Duodenal mucosa (tissue), 2 donors: Measurements from ENCODE around the gene GAL3ST1.
"Not testable (repeated sequence)": the region's sequence is repeated elsewhere in the genome, so short reads cannot be mapped to it uniquely, and the experiment has no call there.

ENCODE experiments used
- H3K27ac ChIP-seq: one replicate; pipeline ENCODE4 v1.7.0; 2013; ENCODE audit warnings: low read depth, low read length
- H3K27me3 ChIP-seq, 2 donors: one replicate each; pipeline ENCODE4 v1.7.0; 2013; ENCODE audit warnings: low read length in 2 of 2, control low read depth in 1 of 2; ENCODE audit not compliant: insufficient read depth in 2 of 2, control insufficient read depth in 1 of 2
- H3K36me3 ChIP-seq, 2 donors: one replicate each; pipeline ENCODE4 v1.7.0; 2013; ENCODE audit warnings: low read length in 2 of 2, control low read depth in 1 of 2; ENCODE audit not compliant: insufficient read depth in 2 of 2, control insufficient read depth in 1 of 2
- H3K4me1 ChIP-seq, 2 donors: one replicate each; pipeline ENCODE4 v1.7.0; 2013; ENCODE audit warnings: low read length in 2 of 2, control low read depth in 1 of 2; ENCODE audit not compliant: insufficient read depth in 2 of 2, control insufficient read depth in 1 of 2
- H3K4me3 ChIP-seq, 2 donors: one replicate each; pipeline ENCODE4 v1.7.0; 2013; ENCODE audit warnings: low read length in 2 of 2, low read depth in 1 of 2
- H3K9ac ChIP-seq, 2 donors: one replicate each; pipeline ENCODE4 v1.7.0; 2013; ENCODE audit warnings: low read length in 2 of 2, low read depth in 1 of 2
- H3K9me3 ChIP-seq, 2 donors: one replicate each; pipeline ENCODE4 v1.7.0; 2013; ENCODE audit warnings: low read length in 2 of 2, control low read depth in 1 of 2; ENCODE audit not compliant: control insufficient read depth in 1 of 2

GAL3ST1 gene

GRCh38 chr22:30541511-30541910 lies 33.0 kb downstream of the GAL3ST1 start:
- H3K9me3 ChIP-seq, H3K4me1 ChIP-seq, H3K27ac ChIP-seq, H3K4me3 ChIP-seq, H3K9ac ChIP-seq, H3K36me3 ChIP-seq: not testable (repeated sequence)
- H3K27me3 ChIP-seq: peaks cover 21 to 22% of the 10 kb centered on the region in 2 donors

- Histone ChIP-seq H3K9me3 (no peaks in the 10 kb centered on the region), H3K27ac (no peak overlapping the region), H3K36me3 (no peaks in the 10 kb centered on the region), H3K27me3 (peaks cover 21 to 22% of the 10 kb centered on the region in 2 donors), H3K4me1 (no peaks in the 10 kb centered on the region), H3K9ac (no peak overlapping the region), H3K4me3 (no peak overlapping the region)
Observed at GRCh38 chr22:30539368-30539767, 35.1 kb downstream of the GAL3ST1 start.

- H3K27me3 ChIP-seq: peaks cover 14 to 15% of the 10 kb centered on the region in 2 donors
- no peaks in the 10 kb centered on the region for H3K4me1 ChIP-seq
- no peaks in the 10 kb centered on the region for H3K9me3 ChIP-seq
- no peaks in the 10 kb centered on the region for H3K36me3 ChIP-seq
- H3K4me3 ChIP-seq: no peak overlapping the region
- no peak overlapping the region for H3K9ac ChIP-seq
- H3K27ac ChIP-seq: no peak overlapping the region
Observed at GRCh38 chr22:30538280-30538679, 36.2 kb downstream of the GAL3ST1 start.

GRCh38 chr22:30537083-30537731 lies 37.3 kb downstream of the GAL3ST1 start:
- Histone ChIP-seq H3K9me3 (no peaks in the 10 kb centered on the region), H3K27ac (no peak overlapping the region), H3K4me1 (no peaks in the 10 kb centered on the region), H3K36me3 (no peaks in the 10 kb centered on the region), H3K4me3 (no peak overlapping the region), H3K9ac (no peak overlapping the region), H3K27me3 (peaks cover 6% of the 10 kb centered on the region in 2 donors)

- Histone ChIP-seq H3K36me3 (no peaks in the 10 kb centered on the region), H3K27me3 (no peaks in the 10 kb centered on the region), H3K4me1 (no peaks in the 10 kb centered on the region), H3K27ac (no peak overlapping the region), H3K9ac (no peak overlapping the region), H3K9me3 (no peaks in the 10 kb centered on the region), H3K4me3 (no peak overlapping the region)
Observed at GRCh38 chr22:30535182-30535581, 39.3 kb downstream of the GAL3ST1 start.

- H3K9ac ChIP-seq: no peak overlapping the region
- H3K27ac ChIP-seq: no peak overlapping the region
- H3K4me1 ChIP-seq: no peaks in the 10 kb centered on the region
- H3K27me3 ChIP-seq: no peaks in the 10 kb centered on the region
- no peaks in the 10 kb centered on the region for H3K9me3 ChIP-seq
- H3K36me3 ChIP-seq: no peaks in the 10 kb centered on the region
- no peak overlapping the region for H3K4me3 ChIP-seq
Observed at GRCh38 chr22:30531651-30532608, 42.5 kb downstream of the GAL3ST1 start.

- Histone ChIP-seq H3K4me3 (no peak overlapping the region), H3K4me1 (no peaks in the 10 kb centered on the region), H3K27ac (no peak overlapping the region), H3K27me3 (no peaks in the 10 kb centered on the region), H3K9ac (no peak overlapping the region), H3K9me3 (no peaks in the 10 kb centered on the region), H3K36me3 (no peaks in the 10 kb centered on the region)
Observed at GRCh38 chr22:30526656-30527055, 47.8 kb downstream of the GAL3ST1 start.

GRCh38 chr22:30523646-30524489 lies 50.6 kb downstream of the GAL3ST1 start:
- no peak overlapping the region for H3K27ac ChIP-seq
- H3K27me3 ChIP-seq: no peaks in the 10 kb centered on the region
- H3K9ac ChIP-seq: no peak overlapping the region

GRCh38 chr22:30521368-30522156 lies 52.9 kb downstream of the GAL3ST1 start:
- Histone ChIP-seq H3K9me3 (no peaks in the 10 kb centered on the region), H3K4me3 (no peak overlapping the region), H3K27ac (no peak overlapping the region), H3K36me3 (no peaks in the 10 kb centered on the region), H3K4me1 (no peaks in the 10 kb centered on the region), H3K9ac (no peak overlapping the region), H3K27me3 (no peaks in the 10 kb centered on the region)

More at GRCh38 chr22:30523646-30524489, 50.6 kb downstream of the GAL3ST1 start:
- H3K9me3 ChIP-seq: no peaks in the 10 kb centered on the region
- H3K4me1 ChIP-seq: no peaks in the 10 kb centered on the region
- H3K36me3 ChIP-seq: no peaks in the 10 kb centered on the region
- no peak overlapping the region for H3K4me3 ChIP-seq
